Skeletal muscle satellite cell (primary cell): ENCODE results near the gene CPNE9.
A peak's percentile ranks its signal among the peaks of the same experiment; 100 is the strongest.

ENCODE experiments used
- H3K27me3 ChIP-seq: 2 replicates; pipeline ENCODE4 v1.7.0; 2013; ENCODE audit warnings: low read length; ENCODE audit not compliant: control insufficient read depth, insufficient read depth
- H3K36me3 ChIP-seq: 2 replicates; pipeline ENCODE4 v1.7.0; 2013; ENCODE audit warnings: mild to moderate bottlenecking, control low read depth, low read length; ENCODE audit not compliant: insufficient read depth
- H3K4me1 ChIP-seq: 2 replicates; pipeline ENCODE4 v1.7.0; 2013; ENCODE audit warnings: low read length; ENCODE audit not compliant: control insufficient read depth, insufficient read depth
- H3K4me2 ChIP-seq: 2 replicates; pipeline ENCODE4 v1.7.0; 2013; ENCODE audit warnings: mild to moderate bottlenecking, low read length
- H3K4me3 ChIP-seq: 2 replicates; pipeline ENCODE4 v1.7.0; 2013; ENCODE audit warnings: low read length
- H3K9ac ChIP-seq: 2 replicates; pipeline ENCODE4 v1.7.0; 2013; ENCODE audit warnings: mild to moderate bottlenecking, low read depth, low read length, moderate library complexity
- H3K9me3 ChIP-seq: replicated peaks from 2 replicates; pipeline ENCODE4 v1.7.0; 2013; ENCODE audit warnings: mild to moderate bottlenecking, control low read depth, low read length

CPNE9 gene

GRCh38 chr3:9750556-9751411 lies 47.2 kb downstream of the CPNE9 start:
- Histone ChIP-seq H3K36me3 (peaks cover 41% of the 10 kb centered on the region), H3K4me3 (peak overlapping the region; percentile 82), H3K9ac (peak overlapping the region; percentile 81), H3K4me1 (peaks cover 35% of the 10 kb centered on the region), H3K4me2 (peak overlapping the region; percentile 94), H3K9me3 (no peaks in the 10 kb centered on the region), H3K27me3 (no peaks in the 10 kb centered on the region)

DNA sequence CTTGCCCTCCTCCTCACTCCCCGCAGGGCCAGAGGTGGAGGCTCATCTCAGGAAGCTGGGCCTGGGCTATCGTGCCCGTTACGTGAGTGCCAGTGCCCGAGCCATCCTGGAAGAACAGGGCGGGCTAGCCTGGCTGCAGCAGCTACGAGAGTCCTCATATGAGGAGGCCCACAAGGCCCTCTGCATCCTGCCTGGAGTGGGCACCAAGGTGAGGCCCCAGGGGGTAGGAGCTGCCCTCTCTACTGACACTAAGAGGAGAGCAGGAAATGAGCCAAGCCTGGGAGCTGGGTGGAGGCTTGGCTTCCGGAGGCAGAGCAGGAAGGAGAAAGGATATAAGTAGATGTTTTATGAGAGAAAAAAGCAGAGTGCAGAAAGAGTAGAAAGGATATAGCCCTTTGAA lies 51.0 kb downstream of the CPNE9 start:
- H3K4me2 ChIP-seq, result no peak overlapping the region
- peaks cover 46% of the 10 kb centered on the region for H3K36me3 ChIP-seq
- no peak overlapping the region for H3K4me3 ChIP-seq
- no peaks in the 10 kb centered on the region for H3K27me3 ChIP-seq
- H3K4me1 ChIP-seq, result peaks cover 15% of the 10 kb centered on the region
- H3K9ac ChIP-seq, result no peak overlapping the region
- H3K9me3 ChIP-seq, result no peaks in the 10 kb centered on the region

- H3K36me3 ChIP-seq, result peaks cover 49% of the 10 kb centered on the region
These were observed 53.8 kb downstream of the CPNE9 start for GRCh38 chr3:9757427-9757826.

DNA sequence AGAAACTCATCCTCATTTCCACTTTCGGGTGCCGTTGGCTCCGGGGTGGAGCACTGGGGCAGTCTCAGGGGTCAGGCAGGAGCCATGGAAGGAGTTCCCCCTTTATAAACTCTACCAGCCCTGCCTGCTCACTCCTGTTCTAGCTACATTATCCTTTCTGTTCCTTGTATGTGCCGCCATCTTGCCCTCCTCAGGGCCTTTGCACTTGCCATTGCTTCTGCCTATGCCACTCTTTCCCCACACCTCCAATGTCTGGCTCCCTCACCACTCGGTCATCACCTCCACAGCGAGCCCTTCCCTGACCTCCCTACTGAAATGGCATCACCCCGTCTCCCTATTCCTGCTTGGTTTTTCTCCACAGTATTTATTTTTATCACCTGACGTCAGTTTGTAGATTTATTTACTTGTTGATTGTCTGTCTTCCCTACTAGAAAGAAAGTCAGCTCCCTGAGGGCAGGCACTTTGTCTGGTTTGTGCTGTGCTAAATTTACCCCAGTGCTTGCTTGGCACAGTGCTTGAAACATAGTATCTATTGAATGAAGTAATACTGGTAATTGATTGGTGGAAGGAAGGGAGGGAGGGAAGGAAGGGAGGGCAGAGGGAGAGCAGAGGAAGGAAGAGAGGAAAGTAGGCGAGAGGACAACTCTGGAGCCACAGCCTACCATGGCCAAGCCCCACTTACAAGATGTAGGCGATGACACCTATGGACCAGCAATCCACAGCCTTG lies 57.3 kb downstream of the CPNE9 start:
- Histone ChIP-seq H3K36me3 (peaks cover 50% of the 10 kb centered on the region), H3K4me3 (no peak overlapping the region), H3K27me3 (no peaks in the 10 kb centered on the region), H3K4me1 (no peaks in the 10 kb centered on the region), H3K4me2 (no peak overlapping the region), H3K9me3 (no peaks in the 10 kb centered on the region), H3K9ac (no peak overlapping the region)

More at GRCh38 chr3:9757427-9757826, 53.8 kb downstream of the CPNE9 start:
- Histone ChIP-seq H3K4me3 (no peak overlapping the region), H3K4me1 (peaks cover 6% of the 10 kb centered on the region), H3K9ac (no peak overlapping the region), H3K27me3 (no peaks in the 10 kb centered on the region), H3K4me2 (no peak overlapping the region), H3K9me3 (no peaks in the 10 kb centered on the region)

DNA sequence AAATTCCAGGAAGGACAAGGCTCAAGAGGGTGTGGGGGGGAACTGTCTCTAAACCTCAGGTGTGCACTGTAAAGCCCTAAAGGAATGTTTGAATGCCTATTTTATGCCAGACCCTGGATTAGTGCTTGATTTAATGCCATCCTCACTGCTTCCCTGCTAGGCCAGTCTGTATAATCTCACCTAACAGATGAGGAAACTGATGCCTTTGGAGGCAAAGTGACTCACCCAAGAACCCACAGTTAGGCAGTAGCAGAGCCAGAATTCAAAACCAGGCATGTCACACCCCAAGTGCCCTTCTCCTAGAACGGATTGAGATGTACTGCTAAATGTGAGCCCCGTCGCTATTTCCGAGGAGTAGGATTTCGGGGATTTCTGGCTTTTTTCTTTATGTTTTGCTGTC lies 58.3 kb downstream of the CPNE9 start:
- Histone ChIP-seq H3K27me3 (no peaks in the 10 kb centered on the region), H3K4me1 (no peaks in the 10 kb centered on the region), H3K9ac (no peak overlapping the region), H3K9me3 (no peaks in the 10 kb centered on the region), H3K4me3 (no peak overlapping the region), H3K4me2 (no peak overlapping the region), H3K36me3 (peaks cover 42% of the 10 kb centered on the region)

DNA sequence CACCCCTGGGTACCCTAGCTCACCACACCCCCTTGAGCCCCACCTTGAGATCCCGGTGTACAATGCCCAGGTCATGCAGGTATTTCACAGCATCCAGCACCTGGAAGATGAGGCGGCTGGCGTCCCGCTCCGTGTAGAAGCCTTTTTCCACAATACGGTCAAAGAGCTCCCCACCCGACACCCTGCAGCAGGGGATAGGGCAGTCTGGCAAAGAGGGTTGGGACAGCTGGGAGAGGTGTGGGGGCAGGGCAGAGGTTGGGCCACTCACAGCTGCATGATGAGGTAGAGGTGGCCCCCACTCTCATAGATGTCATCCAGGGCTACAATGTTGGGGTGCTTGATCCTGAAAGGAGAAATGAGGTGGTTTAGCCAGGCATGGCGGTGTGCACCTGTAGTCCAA lies 59.2 kb downstream of the CPNE9 start:
- Histone ChIP-seq H3K27me3 (no peaks in the 10 kb centered on the region), H3K9me3 (no peaks in the 10 kb centered on the region), H3K4me2 (no peak overlapping the region), H3K4me1 (peaks cover 7% of the 10 kb centered on the region), H3K4me3 (no peak overlapping the region), H3K9ac (no peak overlapping the region), H3K36me3 (peaks cover 34% of the 10 kb centered on the region)

GRCh38 chr3:9765865-9766264 lies 62.2 kb downstream of the CPNE9 start:
- no peak overlapping the region for H3K4me3 ChIP-seq
- H3K9ac ChIP-seq, result no peak overlapping the region
- H3K9me3 ChIP-seq, result no peaks in the 10 kb centered on the region
- H3K4me1 ChIP-seq, result peaks cover 32% of the 10 kb centered on the region
- peaks cover 13% of the 10 kb centered on the region for H3K36me3 ChIP-seq
- no peaks in the 10 kb centered on the region for H3K27me3 ChIP-seq
- H3K4me2 ChIP-seq, result no peak overlapping the region

DNA sequence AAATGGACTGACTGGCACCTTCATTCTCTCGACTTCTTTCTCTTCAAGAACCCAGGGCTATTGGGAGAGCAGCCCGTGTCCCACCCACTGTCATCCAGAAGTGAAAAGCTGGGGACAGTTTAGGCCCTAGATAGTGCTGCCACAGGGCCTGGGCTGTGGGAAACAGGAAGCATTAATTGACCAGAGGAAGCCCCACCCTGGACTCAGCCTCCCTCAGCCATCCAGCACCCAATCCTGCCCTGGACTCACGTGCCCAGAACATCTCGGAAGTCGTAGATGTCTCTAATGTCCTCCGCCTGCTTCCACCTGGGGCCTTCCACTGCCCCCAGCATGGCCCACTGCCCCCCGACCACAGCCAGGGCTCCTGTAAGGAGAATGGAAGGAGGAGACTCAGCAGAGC lies 63.8 kb downstream of the CPNE9 start:
- H3K4me2 ChIP-seq, result no peak overlapping the region
- no peaks in the 10 kb centered on the region for H3K27me3 ChIP-seq
- H3K9ac ChIP-seq, result no peak overlapping the region
- peaks cover 32% of the 10 kb centered on the region for H3K4me1 ChIP-seq
- H3K9me3 ChIP-seq, result no peaks in the 10 kb centered on the region
- no peak overlapping the region for H3K4me3 ChIP-seq
- peaks cover 5% of the 10 kb centered on the region for H3K36me3 ChIP-seq

- Histone ChIP-seq H3K4me2 (peak overlapping the region; percentile 94), H3K4me3 (no peak overlapping the region), H3K27me3 (no peaks in the 10 kb centered on the region), H3K4me1 (peaks cover 32% of the 10 kb centered on the region), H3K36me3 (peaks cover 5% of the 10 kb centered on the region), H3K9me3 (no peaks in the 10 kb centered on the region), H3K9ac (peak overlapping the region; percentile 87)
These were observed 64.6 kb downstream of the CPNE9 start for GRCh38 chr3:9768141-9768775.

DNA sequence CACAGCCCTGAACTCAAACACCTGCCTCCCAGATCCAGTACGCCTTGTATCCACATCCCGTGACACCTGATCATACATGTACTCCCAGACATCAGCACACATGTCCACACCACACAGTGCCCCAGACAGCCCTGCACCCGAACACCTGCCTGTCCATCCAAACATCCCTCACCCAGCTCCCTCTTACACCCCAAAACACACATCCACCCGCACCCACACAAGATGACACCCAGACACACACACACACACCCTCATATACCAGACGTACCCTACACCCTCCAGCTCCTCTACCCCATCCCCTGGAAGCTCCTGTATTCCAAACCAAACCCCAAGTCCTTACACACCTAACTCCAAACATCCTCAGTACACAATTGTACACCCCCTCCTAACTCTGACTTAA lies 65.4 kb downstream of the CPNE9 start:
- peak overlapping the region; percentile 87 for H3K9ac ChIP-seq
- peak overlapping the region; percentile 76 for H3K4me3 ChIP-seq
- H3K27me3 ChIP-seq, result no peaks in the 10 kb centered on the region
- H3K36me3 ChIP-seq, result peaks cover 5% of the 10 kb centered on the region
- H3K4me2 ChIP-seq, result peak overlapping the region; percentile 94
- H3K9me3 ChIP-seq, result no peaks in the 10 kb centered on the region
- peaks cover 32% of the 10 kb centered on the region for H3K4me1 ChIP-seq

- Histone ChIP-seq H3K4me3 (peak within 1 kb of the TSS; percentile 76), H3K9ac (peak within 1 kb of the TSS; percentile 87), H3K4me1 (peaks cover 32% of the 10 kb centered on the region), H3K4me2 (peak within 1 kb of the TSS; percentile 94), H3K36me3 (peaks cover 5% of the 10 kb centered on the region), H3K27me3 (no peaks in the 10 kb centered on the region), H3K9me3 (no peaks in the 10 kb centered on the region)
These were observed 66.0 kb downstream of the CPNE9 start, which contains the start of gene CAMK1 for GRCh38 chr3:9769426-9770275. Gene CAMK1 (minus strand): TSS chr3:9769947. CDS start chr3:9767749, 2,198 bp downstream.
